ENCODE measurements around the gene ABLIM3.

DNA sequence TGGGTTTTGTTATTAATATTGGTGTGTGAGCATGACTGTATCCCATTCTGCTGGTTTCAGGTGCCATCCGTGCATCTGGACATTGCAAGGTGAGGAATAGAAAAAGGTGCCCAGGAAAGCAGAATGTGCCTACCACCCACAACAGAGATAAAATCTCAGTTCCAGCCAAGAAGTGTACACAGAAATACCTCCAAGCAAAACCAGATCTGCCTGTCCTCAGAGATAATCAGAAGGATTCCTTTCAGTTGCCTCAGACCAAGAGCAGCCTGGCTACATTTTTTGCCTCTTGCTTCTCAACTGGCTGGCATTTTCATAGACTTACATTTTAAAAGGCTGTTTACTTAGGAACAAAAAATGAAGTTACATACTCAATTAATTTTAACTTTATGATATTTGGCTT is 12.1 kb upstream of the ABLIM3 start:
- TF ChIP-seq, protein P1, sequence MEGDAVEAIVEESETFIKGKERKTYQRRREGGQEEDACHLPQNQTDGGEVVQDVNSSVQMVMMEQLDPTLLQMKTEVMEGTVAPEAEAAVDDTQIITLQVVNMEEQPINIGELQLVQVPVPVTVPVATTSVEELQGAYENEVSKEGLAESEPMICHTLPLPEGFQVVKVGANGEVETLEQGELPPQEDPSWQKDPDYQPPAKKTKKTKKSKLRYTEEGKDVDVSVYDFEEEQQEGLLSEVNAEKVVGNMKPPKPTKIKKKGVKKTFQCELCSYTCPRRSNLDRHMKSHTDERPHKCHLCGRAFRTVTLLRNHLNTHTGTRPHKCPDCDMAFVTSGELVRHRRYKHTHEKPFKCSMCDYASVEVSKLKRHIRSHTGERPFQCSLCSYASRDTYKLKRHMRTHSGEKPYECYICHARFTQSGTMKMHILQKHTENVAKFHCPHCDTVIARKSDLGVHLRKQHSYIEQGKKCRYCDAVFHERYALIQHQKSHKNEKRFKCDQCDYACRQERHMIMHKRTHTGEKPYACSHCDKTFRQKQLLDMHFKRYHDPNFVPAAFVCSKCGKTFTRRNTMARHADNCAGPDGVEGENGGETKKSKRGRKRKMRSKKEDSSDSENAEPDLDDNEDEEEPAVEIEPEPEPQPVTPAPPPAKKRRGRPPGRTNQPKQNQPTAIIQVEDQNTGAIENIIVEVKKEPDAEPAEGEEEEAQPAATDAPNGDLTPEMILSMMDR (IDR thresholded peaks at IDR 0.05): no peak
- no peak for TF ChIP-seq EZH2phosphoT487 (IDR thresholded peaks at IDR 0.05)
- TF ChIP-seq EZH2 (IDR thresholded peaks at IDR 0.05): no peak
